HG03108 (cell line): Measurements from ENCODE around the gene AQP2.

Experiments used
- ATAC-seq: cut with Tn5 transposase; IDR thresholded peaks from one replicate; pipeline ENCODE4 v1.9.1; 2021; ENCODE audit warnings: moderate library complexity; ENCODE audit not compliant: unreplicated experiment

The AQP2 gene

GRCh38 chr12:49939707-49940106 lies 10.8 kb upstream of the AQP2 start:
- ATAC-seq, result no peak

DNA sequence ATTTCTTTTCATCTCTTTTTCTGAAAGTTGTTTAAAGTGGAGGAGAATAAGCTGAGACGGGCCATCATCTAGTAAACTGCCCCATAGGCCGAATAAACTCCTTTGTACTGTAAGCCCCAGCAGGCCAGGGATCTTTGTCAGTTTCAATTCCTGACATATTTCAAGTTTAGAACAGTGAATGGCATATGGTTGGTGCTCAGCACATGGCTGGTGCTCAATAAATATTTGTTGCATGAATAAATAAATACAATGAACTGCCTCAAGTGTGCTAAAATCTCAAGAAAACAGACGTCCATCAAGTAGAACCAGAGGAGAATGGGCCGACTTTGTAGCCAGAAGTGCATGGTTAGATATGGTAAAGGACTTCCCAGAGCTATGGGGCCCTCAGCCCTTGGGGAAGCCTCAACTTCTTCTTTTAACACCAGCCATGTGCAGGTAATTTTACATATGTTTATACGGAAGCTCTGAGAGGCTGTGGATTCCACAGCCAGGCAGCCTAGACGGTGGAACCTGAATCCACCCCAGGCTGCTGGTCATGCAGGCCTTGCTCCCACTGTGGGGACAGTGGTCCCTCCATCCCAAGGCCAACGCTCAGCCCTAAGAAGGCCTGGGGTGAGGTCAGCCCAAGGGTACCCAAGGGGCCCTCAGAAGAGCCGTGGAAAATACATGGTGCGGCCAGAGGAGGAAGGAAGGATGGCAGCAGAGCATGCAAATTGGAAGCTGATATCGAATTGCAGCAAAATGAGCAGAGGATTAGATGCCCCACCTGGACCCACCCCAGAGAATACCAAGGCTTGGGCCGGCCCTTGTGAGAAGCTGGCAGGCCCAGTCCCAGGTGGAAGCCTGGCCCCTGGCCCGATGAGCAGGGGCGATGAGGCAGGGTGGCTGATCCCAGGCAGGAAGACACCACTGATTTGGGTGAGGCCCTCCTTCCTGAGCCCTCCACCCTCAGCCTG lies 8.7 kb upstream of the AQP2 start:
- no peak for ATAC-seq

DNA sequence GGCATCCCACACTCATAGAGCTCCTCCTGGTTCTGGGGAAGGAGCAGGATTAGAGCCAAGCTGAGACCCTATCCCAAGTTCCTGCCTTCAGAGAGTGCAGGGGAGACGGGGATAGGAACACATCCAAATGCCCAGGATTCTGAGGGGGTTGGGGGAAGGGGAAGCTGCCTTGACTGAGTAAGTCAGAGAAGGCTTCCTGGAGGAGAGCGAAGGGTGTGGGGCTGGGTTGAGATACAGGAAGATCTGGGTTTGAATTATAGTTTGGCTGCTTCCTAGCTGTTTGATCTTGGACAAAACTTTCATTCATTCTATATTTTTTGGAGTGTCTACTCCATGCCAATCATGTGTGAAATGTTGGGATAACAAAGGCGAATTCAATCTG lies 8.0 kb upstream of the AQP2 start:
- no peak for ATAC-seq

- no peak for ATAC-seq
Observed at GRCh38 chr12:49942921-49943624, 7.5 kb upstream of the AQP2 start.

DNA sequence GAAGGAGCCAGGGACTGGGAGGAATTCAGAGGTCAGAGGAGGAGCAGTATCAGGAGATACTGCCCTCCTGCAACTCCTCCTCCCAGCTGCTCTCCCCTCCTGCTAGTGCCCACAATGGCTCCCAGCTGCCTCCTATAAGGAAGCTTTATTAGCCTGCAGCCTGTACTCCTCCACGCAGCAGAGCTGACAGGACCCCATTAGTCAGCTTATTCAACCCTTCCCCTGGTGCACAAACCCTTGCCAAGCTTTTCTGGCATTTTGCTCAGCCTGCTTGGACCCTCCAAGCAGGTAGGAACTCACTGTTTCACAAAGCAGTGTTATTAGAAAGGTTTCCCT lies 6.9 kb upstream of the AQP2 start:
- no peak for ATAC-seq

- ATAC-seq, result no peak
Observed at GRCh38 chr12:49944046-49944445, 6.5 kb upstream of the AQP2 start.

- no peak for ATAC-seq
Observed at GRCh38 chr12:49944718-49945117, 5.8 kb upstream of the AQP2 start.

GRCh38 chr12:49945394-49946080 lies 5.0 kb upstream of the AQP2 start:
- peak; percentile 87 for ATAC-seq

DNA sequence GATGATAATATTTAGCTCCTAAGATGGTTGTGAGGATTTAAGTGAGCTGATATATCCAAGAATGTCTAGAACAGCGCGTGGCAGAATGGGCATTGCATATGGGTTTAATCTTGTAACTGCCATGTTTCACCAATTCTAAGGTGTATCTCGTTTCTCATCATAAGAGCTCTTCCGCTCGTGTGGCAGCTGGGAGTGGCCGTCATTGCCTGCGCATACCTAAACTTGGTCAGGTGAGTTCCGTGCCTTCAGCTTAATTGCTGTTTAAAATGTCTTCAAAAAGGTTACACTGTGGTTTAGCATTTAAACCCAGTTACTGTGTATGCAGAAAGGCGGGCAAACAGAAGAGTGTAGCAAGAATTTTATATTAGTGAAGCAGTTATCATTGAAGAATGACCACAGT lies 4.5 kb upstream of the AQP2 start:
- ATAC-seq, result no peak

- no peak for ATAC-seq
Observed at GRCh38 chr12:49946497-49946896, 4.0 kb upstream of the AQP2 start.

GRCh38 chr12:49947593-49948226 lies 2.8 kb upstream of the AQP2 start:
- no peak for ATAC-seq

DNA sequence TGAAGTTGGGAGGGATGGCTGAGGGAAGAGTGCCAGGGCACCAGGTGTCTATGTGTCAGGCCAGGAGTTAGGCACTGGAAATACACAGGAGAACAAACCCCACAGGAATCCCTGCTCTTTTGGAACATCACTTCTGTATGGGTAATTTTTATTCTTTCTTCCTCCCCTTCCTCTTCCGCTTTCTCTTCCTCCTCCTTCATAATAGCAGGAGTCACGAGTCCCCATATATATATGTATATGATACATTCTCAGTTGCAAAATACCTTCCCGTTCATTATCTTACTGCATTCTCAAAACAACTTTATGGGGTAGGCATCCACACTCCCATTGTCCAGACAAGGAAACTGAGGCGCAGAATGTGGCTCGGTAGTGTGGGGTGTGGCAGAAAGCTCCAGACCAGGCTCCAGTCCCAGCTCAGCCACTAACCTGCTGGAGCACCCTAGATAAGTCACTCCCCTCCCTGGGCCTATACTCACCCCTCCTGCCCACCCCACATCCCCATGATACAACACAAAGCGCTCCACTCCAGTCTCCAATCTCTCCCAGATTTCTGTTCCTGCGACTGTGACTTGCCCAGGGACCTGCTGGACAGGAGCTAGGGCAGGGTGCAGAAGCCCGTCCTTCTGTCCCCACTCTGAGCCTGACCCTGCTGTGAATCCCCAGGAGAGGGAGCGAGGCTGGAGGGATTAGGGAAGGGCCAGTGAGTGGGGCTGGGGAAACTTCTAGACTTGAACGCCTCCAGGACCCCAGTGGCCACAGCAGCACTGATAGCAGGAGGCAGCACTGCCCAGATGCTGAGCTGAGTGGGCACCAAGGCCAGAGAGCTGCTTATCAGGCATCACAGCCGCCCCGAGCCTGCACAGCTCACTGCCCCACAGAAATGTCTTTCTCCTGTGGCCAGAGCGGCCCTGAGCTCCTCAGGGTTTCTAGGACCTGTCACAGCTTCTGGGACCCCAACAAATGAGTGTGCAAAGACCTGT lies 1.4 kb upstream of the AQP2 start:
- no peak for ATAC-seq

- no peak for ATAC-seq
Observed at GRCh38 chr12:49949866-49950265, 671 bp upstream of the AQP2 start.

DNA sequence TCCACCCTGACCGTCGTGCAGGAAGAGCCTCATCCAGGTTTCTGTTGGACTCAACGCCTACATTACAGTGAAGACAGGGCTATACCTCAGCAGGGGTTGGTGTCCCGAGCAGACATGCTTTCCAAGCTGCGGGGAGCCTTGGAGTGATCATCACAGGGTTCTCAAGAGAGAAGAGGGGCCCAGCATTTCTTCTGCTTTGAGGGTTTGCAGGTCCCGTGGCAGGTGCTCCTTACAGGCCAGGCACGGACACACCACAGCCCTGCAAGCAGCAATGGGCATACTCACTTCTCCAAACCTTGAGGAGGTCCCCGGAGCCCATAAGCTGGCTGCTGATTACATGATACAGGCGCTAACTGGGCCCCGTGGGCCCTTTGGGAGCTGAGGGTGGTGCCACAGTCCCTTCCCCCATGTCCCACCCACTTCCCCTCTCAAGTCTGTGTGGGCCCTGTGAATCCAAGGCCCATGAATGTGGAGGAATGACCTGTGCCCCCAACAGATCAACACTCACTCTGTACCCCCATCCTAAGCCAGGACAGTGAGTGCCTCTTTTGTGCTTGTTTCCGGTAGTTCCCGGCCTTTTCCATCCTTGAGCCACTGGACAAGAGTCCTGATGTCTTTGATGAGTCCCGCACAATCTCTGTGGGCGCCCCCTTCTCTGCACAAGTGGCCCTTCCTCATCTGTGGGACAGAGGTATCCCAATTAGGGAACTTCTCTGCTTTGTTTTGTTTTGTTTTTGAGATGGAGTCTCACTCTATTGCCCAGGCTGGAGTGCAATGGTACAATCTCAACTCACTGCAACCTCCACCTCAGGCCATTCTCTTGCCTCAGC lies 1.1 kb downstream of the AQP2 start:
- no peak for ATAC-seq

GRCh38 chr12:49952391-49953055 lies 2.0 kb downstream of the AQP2 start:
- no peak for ATAC-seq

DNA sequence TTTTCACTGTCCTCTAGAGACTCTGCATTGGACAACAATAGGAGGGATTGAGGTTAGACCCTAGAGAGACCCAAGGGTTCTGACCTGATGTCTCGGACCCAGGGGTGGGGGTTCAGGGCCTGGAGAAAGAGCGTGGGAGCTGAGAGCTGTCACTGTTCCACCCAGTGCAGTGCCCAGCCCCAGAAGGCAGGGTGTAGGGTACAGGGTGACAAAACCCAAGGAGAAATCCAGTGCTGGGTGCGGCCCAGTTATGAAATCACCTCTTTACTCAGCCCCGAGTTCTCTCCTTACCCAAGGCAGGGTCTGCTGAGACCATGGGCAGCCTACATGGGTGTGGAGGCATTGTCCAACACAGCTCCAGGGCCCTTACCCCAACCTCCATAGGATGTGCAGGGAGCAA lies 2.6 kb downstream of the AQP2 start:
- ATAC-seq, result no peak

GRCh38 chr12:49953961-49954846 lies 3.7 kb downstream of the AQP2 start:
- no peak for ATAC-seq
